OCI-LY1 (cell line): ENCODE measurements around the gene ADCY2.

Experiments
- H2AFZ ChIP-seq: fragments of 200-600 bp; sonication (generic), shearing (Covaris generic); 2 replicates; pipeline ENCODE4 v1.6.0; 2014; ENCODE audit warnings: antibody characterized with exemption, mild to moderate bottlenecking, low read length
- H3F3A ChIP-seq: fragments of 200-600 bp; sonication (generic), shearing (Covaris generic); 2 replicates; pipeline ENCODE4 v1.6.0; 2014; ENCODE audit warnings: mild to moderate bottlenecking, antibody characterized with exemption, low read length, moderate library complexity; ENCODE audit not compliant: insufficient read depth
- H3K27ac ChIP-seq: fragments of 200-600 bp; sonication (generic); 2 replicates; pipeline ENCODE4 v1.5.1; 2014; ENCODE audit warnings: low read length, mixed run types, mild to moderate bottlenecking, low read depth; ENCODE audit not compliant: poor library complexity, severe bottlenecking
- H3K27me3 ChIP-seq: fragments of 200-600 bp; sonication (generic); 2 replicates; pipeline ENCODE4 v1.6.0; 2014; ENCODE audit warnings: antibody characterized with exemption, mild to moderate bottlenecking, low read length, moderate library complexity; ENCODE audit not compliant: insufficient read depth
- H3K36me3 ChIP-seq: fragments of 200-600 bp; sonication (generic); 2 replicates; pipeline ENCODE4 v1.6.1; 2014; ENCODE audit warnings: mild to moderate bottlenecking, antibody characterized with exemption, low read length, moderate library complexity, mixed read lengths; ENCODE audit not compliant: insufficient read depth
- H3K4me1 ChIP-seq: fragments of 200-600 bp; sonication (generic); 2 replicates; pipeline ENCODE4 v1.5.1; 2014; ENCODE audit warnings: mild to moderate bottlenecking, low read length, moderate library complexity; ENCODE audit not compliant: insufficient read depth, severe bottlenecking
- H3K4me2 ChIP-seq: fragments of 200-600 bp; sonication (generic), shearing (Covaris generic); 2 replicates; pipeline ENCODE4 v1.6.1; 2014; ENCODE audit warnings: low read length
- H3K4me3 ChIP-seq: fragments of 200-600 bp; sonication (generic); 2 replicates; pipeline ENCODE4 v1.5.1; 2014; ENCODE audit warnings: low read length, low read depth, mild to moderate bottlenecking, mixed read lengths; ENCODE audit not compliant: poor library complexity, severe bottlenecking
- H3K79me2 ChIP-seq: fragments of 200-600 bp; shearing (Covaris generic); 2 replicates; pipeline ENCODE4 v1.6.1; 2016; ENCODE audit warnings: mixed run types, low read length, mixed read lengths; ENCODE audit not compliant: insufficient read depth
- H3K9ac ChIP-seq: fragments of 200-600 bp; sonication (generic), shearing (Covaris generic); 2 replicates; pipeline ENCODE4 v1.6.1; 2014; ENCODE audit warnings: mild to moderate bottlenecking, low read length, mixed read lengths
- H3K9me2 ChIP-seq: fragments of 200-600 bp; sonication (generic), shearing (Covaris generic); 2 replicates; pipeline ENCODE4 v1.6.1; 2014; ENCODE audit warnings: low read depth, mild to moderate bottlenecking, low read length, mixed read lengths
- H3K9me3 ChIP-seq: fragments of 200-600 bp; shearing (Covaris generic); 2 replicates; pipeline ENCODE4 v1.6.1; 2014; ENCODE audit warnings: low read length, mixed read lengths
- H4K20me1 ChIP-seq: fragments of 200-600 bp; sonication (generic), shearing (Covaris generic); 2 replicates; pipeline ENCODE4 v1.6.0; 2016; ENCODE audit warnings: mild to moderate bottlenecking, low read length; ENCODE audit not compliant: insufficient read depth
- EZH2 ChIP-seq: fragments of 200-600 bp; sonication (generic), shearing (Covaris generic); IDR thresholded peaks from 2 replicates; pipeline ENCODE4 v1.8.0; 2017; ENCODE audit warnings: borderline replicate concordance, mixed run types, mild to moderate bottlenecking, antibody characterized with exemption, low read length, moderate library complexity, mixed read lengths
- TF ChIP-seq, protein P1 (sequence below): fragments of 200-600 bp; sonication (generic), shearing (Covaris generic); IDR thresholded peaks from 2 replicates; pipeline ENCODE4 v1.5.1; 2017; ENCODE audit warnings: mild to moderate bottlenecking, antibody characterized with exemption, low read length, moderate library complexity, mixed read lengths

Gene ADCY2

DNA sequence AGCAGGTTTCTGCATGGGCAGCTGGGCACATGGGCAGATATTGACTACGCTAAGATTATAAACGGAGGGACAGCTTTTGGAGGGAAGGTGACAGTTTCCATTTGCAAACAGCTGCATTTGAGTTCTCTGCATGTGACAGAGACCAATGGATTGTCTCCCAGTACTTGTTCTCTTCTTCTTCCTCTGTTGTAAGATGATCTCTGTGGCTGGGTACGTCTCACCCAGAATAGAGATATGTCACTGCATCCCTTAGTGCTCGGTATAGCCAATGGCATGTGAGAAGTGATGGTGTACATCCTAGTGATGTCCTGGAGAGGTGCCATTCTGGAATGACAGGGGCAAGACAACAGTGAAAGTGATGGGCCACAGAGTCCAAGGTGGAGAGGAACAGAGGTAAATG is 283.7 kb downstream of the ADCY2 start:
- Histone ChIP-seq H2AFZ (no peak overlapping the region), H3K36me3 (no peaks in the 10 kb centered on the region), H3K4me2 (no peak overlapping the region), H3F3A (no peaks in the 10 kb centered on the region), H3K79me2 (no peaks in the 10 kb centered on the region), H3K4me1 (no peaks in the 10 kb centered on the region), H3K27me3 (no peaks in the 10 kb centered on the region), H3K27ac (no peak overlapping the region), H3K9me3 (no peaks in the 10 kb centered on the region), H3K9me2 (no peaks in the 10 kb centered on the region), H4K20me1 (no peaks in the 10 kb centered on the region), H3K9ac (no peak overlapping the region), H3K4me3 (no peak overlapping the region)
- no peak for TF ChIP-seq EZH2
- TF ChIP-seq, protein P1, sequence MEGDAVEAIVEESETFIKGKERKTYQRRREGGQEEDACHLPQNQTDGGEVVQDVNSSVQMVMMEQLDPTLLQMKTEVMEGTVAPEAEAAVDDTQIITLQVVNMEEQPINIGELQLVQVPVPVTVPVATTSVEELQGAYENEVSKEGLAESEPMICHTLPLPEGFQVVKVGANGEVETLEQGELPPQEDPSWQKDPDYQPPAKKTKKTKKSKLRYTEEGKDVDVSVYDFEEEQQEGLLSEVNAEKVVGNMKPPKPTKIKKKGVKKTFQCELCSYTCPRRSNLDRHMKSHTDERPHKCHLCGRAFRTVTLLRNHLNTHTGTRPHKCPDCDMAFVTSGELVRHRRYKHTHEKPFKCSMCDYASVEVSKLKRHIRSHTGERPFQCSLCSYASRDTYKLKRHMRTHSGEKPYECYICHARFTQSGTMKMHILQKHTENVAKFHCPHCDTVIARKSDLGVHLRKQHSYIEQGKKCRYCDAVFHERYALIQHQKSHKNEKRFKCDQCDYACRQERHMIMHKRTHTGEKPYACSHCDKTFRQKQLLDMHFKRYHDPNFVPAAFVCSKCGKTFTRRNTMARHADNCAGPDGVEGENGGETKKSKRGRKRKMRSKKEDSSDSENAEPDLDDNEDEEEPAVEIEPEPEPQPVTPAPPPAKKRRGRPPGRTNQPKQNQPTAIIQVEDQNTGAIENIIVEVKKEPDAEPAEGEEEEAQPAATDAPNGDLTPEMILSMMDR: no peak

DNA sequence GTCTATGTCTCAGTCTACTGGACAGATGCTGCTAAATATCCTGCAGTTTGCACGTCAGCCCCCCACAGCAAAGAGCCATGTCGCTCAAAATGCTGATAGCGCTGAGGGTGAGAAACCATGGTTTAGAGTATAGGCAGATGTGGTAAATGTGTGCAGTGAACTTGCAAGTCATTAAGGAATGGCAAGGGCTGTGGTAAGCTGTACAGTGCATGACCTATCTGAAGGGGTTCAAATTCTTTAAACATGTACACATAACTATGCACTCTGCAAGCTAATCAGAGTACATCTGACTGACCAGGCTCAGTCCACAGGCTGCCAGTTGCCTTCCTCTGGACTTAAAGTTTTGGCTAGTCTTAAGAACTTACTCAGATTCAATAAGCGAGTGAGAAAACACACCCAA is 284.3 kb downstream of the ADCY2 start:
- H3F3A ChIP-seq: no peaks in the 10 kb centered on the region
- no peak overlapping the region for H2AFZ ChIP-seq
- H3K4me1 ChIP-seq: no peaks in the 10 kb centered on the region
- H3K36me3 ChIP-seq: no peaks in the 10 kb centered on the region
- H4K20me1 ChIP-seq: no peaks in the 10 kb centered on the region
- no peaks in the 10 kb centered on the region for H3K9me3 ChIP-seq
- H3K79me2 ChIP-seq: no peaks in the 10 kb centered on the region
- no peak overlapping the region for H3K4me2 ChIP-seq
- H3K9ac ChIP-seq: no peak overlapping the region
- no peak overlapping the region for H3K27ac ChIP-seq
- H3K4me3 ChIP-seq: no peak overlapping the region
- no peaks in the 10 kb centered on the region for H3K9me2 ChIP-seq
- no peaks in the 10 kb centered on the region for H3K27me3 ChIP-seq
- no peak for TF ChIP-seq EZH2
- TF ChIP-seq, protein P1: no peak

DNA sequence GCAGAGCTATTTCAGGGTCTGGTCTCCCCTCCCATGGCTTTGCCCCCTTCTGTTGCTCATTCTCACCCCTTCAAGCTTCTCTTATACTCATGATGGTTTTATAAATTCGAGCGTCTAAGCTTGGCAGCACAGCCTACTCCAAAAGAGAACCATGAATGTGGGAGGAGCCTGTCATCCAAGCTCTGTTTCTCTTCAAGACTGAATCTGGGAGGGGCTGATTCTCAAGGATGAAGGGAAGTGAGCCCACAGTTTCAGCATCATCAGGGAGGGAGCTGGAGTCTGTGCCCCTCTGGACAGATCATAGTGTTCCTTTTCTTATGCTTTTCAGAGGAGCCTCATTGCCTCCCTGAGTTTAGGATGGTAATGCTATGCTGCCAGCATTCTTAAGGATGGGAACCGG is 286.4 kb downstream of the ADCY2 start:
- Histone ChIP-seq H3K9ac (no peak overlapping the region), H3K4me2 (no peak overlapping the region), H2AFZ (no peak overlapping the region), H3K4me1 (no peaks in the 10 kb centered on the region), H3K9me3 (no peaks in the 10 kb centered on the region), H3K36me3 (no peaks in the 10 kb centered on the region), H3K79me2 (no peaks in the 10 kb centered on the region), H3F3A (no peaks in the 10 kb centered on the region), H3K27me3 (no peaks in the 10 kb centered on the region), H3K27ac (no peak overlapping the region), H3K4me3 (no peak overlapping the region), H4K20me1 (no peaks in the 10 kb centered on the region), H3K9me2 (no peaks in the 10 kb centered on the region)
- TF ChIP-seq EZH2: no peak
- TF ChIP-seq, protein P1: no peak
